BLaER1 treated with 17β-estradiol and CSF1 and Interleukin-3, amounts not matched to agents 10 nM and 100 nM (cell line): ENCODE results near the gene MDH2.
"Not testable (repeated sequence)": the region's sequence is repeated elsewhere in the genome, so short reads cannot be mapped to it uniquely, and the experiment has no call there.

Source experiments
- H3K27ac ChIP-seq, 11 experiments: shearing (Covaris generic); formaldehyde crosslinking; 2 replicates each; pipeline ENCODE4 v1.8.1; 2022
- H3K27me3 ChIP-seq, 11 experiments: shearing (Covaris generic); formaldehyde crosslinking; 2 replicates each; pipeline ENCODE4 v1.8.1; 2022
- H3K36me3 ChIP-seq, 11 experiments: shearing (Covaris generic); formaldehyde crosslinking; 2 replicates each; pipeline ENCODE4 v1.8.1; 2022
- H3K4me1 ChIP-seq, 10 experiments: shearing (Covaris generic); formaldehyde crosslinking; 2 replicates each; pipeline ENCODE4 v1.8.1; 2022
- H3K4me2 ChIP-seq, 11 experiments: shearing (Covaris generic); formaldehyde crosslinking; 2 replicates each; pipeline ENCODE4 v1.8.1; 2022
- H3K4me3 ChIP-seq, 10 experiments: shearing (Covaris generic); formaldehyde crosslinking; 2 replicates each; pipeline ENCODE4 v1.8.1; 2022
- H3K9ac ChIP-seq, 11 experiments: shearing (Covaris generic); formaldehyde crosslinking; 2 replicates each; pipeline ENCODE4 v1.8.1; 2022
- H3K9me3 ChIP-seq, 11 experiments: shearing (Covaris generic); formaldehyde crosslinking; replicated peaks in 1 of 11; 2 replicates each; pipeline ENCODE4 v1.8.1; 2022
- H4K20me1 ChIP-seq, 11 experiments: shearing (Covaris generic); formaldehyde crosslinking; 2 replicates each; pipeline ENCODE4 v1.8.1; 2022
- Cebpa-rat ChIP-seq, 11 experiments: shearing (Covaris generic); IDR thresholded peaks; 2 replicates each; pipeline ENCODE4 v1.8.1; 2022

Gene MDH2

GRCh38 chr7:76031964-76032363 is 15.9 kb upstream of the MDH2 start:
- Histone ChIP-seq H3K4me2 (no peak overlapping the region), H3K27me3 (no peaks in the 10 kb centered on the region), H3K4me3 (no peak overlapping the region), H3K27ac (no peak overlapping the region), H3K9ac (no peak overlapping the region), H4K20me1 (peaks cover 0 to 46% (median 15%) of the 10 kb centered on the region in 11 experiments; a peak in 11 of 22 replicates), H3K36me3 (peaks cover 20 to 61% (median 33%) of the 10 kb centered on the region in 11 experiments; a peak in 21 of 22 replicates), H3K9me3 (no peaks in the 10 kb centered on the region), H3K4me1 (peaks cover 0 to 12% (median 7%) of the 10 kb centered on the region in 10 experiments; a peak in 11 of 20 replicates)
- TF ChIP-seq Cebpa-rat (IDR thresholded peaks at IDR 0.05) = no peak

GRCh38 chr7:76037310-76037709 is 10.6 kb upstream of the MDH2 start:
- H4K20me1 ChIP-seq = peaks cover 0 to 68% (median 23%) of the 10 kb centered on the region in 11 experiments; a peak in 12 of 22 replicates
- H3K4me2 ChIP-seq = no peak overlapping the region
- H3K4me3 ChIP-seq = no peak overlapping the region
- H3K9me3 ChIP-seq = no peaks in the 10 kb centered on the region
- H3K27ac ChIP-seq = no peak overlapping the region
- H3K9ac ChIP-seq = no peak overlapping the region
- no peaks in the 10 kb centered on the region for H3K27me3 ChIP-seq
- peaks cover 0 to 4% (median 0%) of the 10 kb centered on the region in 10 experiments; a peak in 3 of 20 replicates for H3K4me1 ChIP-seq
- H3K36me3 ChIP-seq = peaks cover 9 to 52% (median 25%) of the 10 kb centered on the region in 11 experiments; a peak in 19 of 22 replicates
- TF ChIP-seq Cebpa-rat (IDR thresholded peaks at IDR 0.05) = no peak

- H3K27ac ChIP-seq = no peak overlapping the region
- no peaks in the 10 kb centered on the region for H3K27me3 ChIP-seq
- H3K4me3 ChIP-seq = no peak overlapping the region
Measured at GRCh38 chr7:76040126-76040525, 7.8 kb upstream of the MDH2 start.

GRCh38 chr7:76044375-76044865 is 3.5 kb upstream of the MDH2 start:
- no peaks in the 10 kb centered on the region for H3K27me3 ChIP-seq
- H3K27ac ChIP-seq = no peak overlapping the region
- TF ChIP-seq Cebpa-rat (IDR thresholded peaks at IDR 0.05) = no peak
- peak overlapping the region in 4 of 11 experiments; percentile 5 to 93 (median 84); a peak in 2 of 22 replicates for H3K4me2 ChIP-seq
- no peaks in the 10 kb centered on the region for H3K9me3 ChIP-seq
- peaks cover 0 to 62% (median 44%) of the 10 kb centered on the region in 11 experiments; a peak in 14 of 22 replicates for H4K20me1 ChIP-seq
- 0 out of 22 replicates have a peak overlapping the region, but pooled peaks of 1 of the 11 experiments have one; percentile 7 for H3K9ac ChIP-seq
- no peak overlapping the region for H3K4me3 ChIP-seq
- H3K36me3 ChIP-seq = peaks cover 13 to 44% (median 24%) of the 10 kb centered on the region in 11 experiments
- H3K4me1 ChIP-seq = peaks cover 20 to 57% (median 35%) of the 10 kb centered on the region in 10 experiments

More at GRCh38 chr7:76040126-76040525, 7.8 kb upstream of the MDH2 start:
- H3K4me1 ChIP-seq = peaks cover 0 to 31% (median 9%) of the 10 kb centered on the region in 10 experiments; a peak in 11 of 20 replicates
- no peak overlapping the region for H3K9ac ChIP-seq
- TF ChIP-seq Cebpa-rat (IDR thresholded peaks at IDR 0.05) = no peak
- H3K9me3 ChIP-seq = no peaks in the 10 kb centered on the region
- peaks cover 9 to 48% (median 26%) of the 10 kb centered on the region in 11 experiments; a peak in 19 of 22 replicates for H3K36me3 ChIP-seq
- peaks cover 0 to 70% (median 36%) of the 10 kb centered on the region in 11 experiments; a peak in 12 of 22 replicates for H4K20me1 ChIP-seq
- no peak overlapping the region for H3K4me2 ChIP-seq

GRCh38 chr7:76047305-76047810 is 548 bp upstream of the MDH2 start:
- H3K27me3 ChIP-seq = no peaks in the 10 kb centered on the region
- H3K9ac ChIP-seq = peak overlapping the region; percentile 92 to 99 (median 97)
- H3K9me3 ChIP-seq = no peaks in the 10 kb centered on the region
- peak overlapping the region; percentile 88 to 98 (median 95) for H3K27ac ChIP-seq
- H3K4me1 ChIP-seq = peaks cover 23 to 70% (median 36%) of the 10 kb centered on the region in 10 experiments
- peak overlapping the region; percentile 72 to 93 (median 86) for H3K4me2 ChIP-seq
- H3K36me3 ChIP-seq = peaks cover 15 to 50% (median 38%) of the 10 kb centered on the region in 11 experiments; a peak in 21 of 22 replicates
- no peak for TF ChIP-seq Cebpa-rat (IDR thresholded peaks at IDR 0.05)
- peak overlapping the region; percentile 89 to 100 (median 94) for H3K4me3 ChIP-seq
- peaks cover 15 to 63% (median 45%) of the 10 kb centered on the region in 11 experiments; a peak in 20 of 22 replicates for H4K20me1 ChIP-seq

- Histone ChIP-seq H3K4me1 (peaks cover 23 to 74% (median 43%) of the 10 kb centered on the region in 10 experiments), H3K9ac (peak overlapping the region; percentile 92 to 99 (median 97)), H3K9me3 (no peaks in the 10 kb centered on the region), H3K27ac (peak overlapping the region; percentile 88 to 98 (median 95)), H3K27me3 (no peaks in the 10 kb centered on the region), H3K4me3 (peak overlapping the region; percentile 89 to 100 (median 94)), H4K20me1 (peaks cover 28 to 64% (median 51%) of the 10 kb centered on the region in 11 experiments; a peak in 21 of 22 replicates), H3K36me3 (peaks cover 27 to 59% (median 51%) of the 10 kb centered on the region in 11 experiments), H3K4me2 (peak overlapping the region; percentile 72 to 98 (median 89))
- TF ChIP-seq Cebpa-rat (IDR thresholded peaks at IDR 0.05) = no peak
Measured at GRCh38 chr7:76048668-76048988, 722 bp downstream of the MDH2 start.

GRCh38 chr7:76049295-76049694 is 1.4 kb downstream of the MDH2 start:
- H3K4me2 ChIP-seq = peak overlapping the region; percentile 72 to 98 (median 89)
- no peaks in the 10 kb centered on the region for H3K27me3 ChIP-seq
- peaks cover 35 to 64% (median 53%) of the 10 kb centered on the region in 11 experiments; a peak in 21 of 22 replicates for H4K20me1 ChIP-seq
- H3K9ac ChIP-seq = peak overlapping the region in 5 of 11 experiments; percentile 92 to 99 (median 94); a peak in 12 of 22 replicates
- peak overlapping the region in 5 of 11 experiments; percentile 91 to 98 (median 96); a peak in 6 of 22 replicates for H3K27ac ChIP-seq
- TF ChIP-seq Cebpa-rat (IDR thresholded peaks at IDR 0.05) = no peak
- no peaks in the 10 kb centered on the region for H3K9me3 ChIP-seq
- peaks cover 28 to 74% (median 48%) of the 10 kb centered on the region in 10 experiments for H3K4me1 ChIP-seq
- H3K36me3 ChIP-seq = peaks cover 34 to 64% (median 55%) of the 10 kb centered on the region in 11 experiments
- H3K4me3 ChIP-seq = peak overlapping the region; percentile 89 to 100 (median 94); a peak in 19 of 20 replicates

GRCh38 chr7:76050545-76050944 is 2.6 kb downstream of the MDH2 start:
- Histone ChIP-seq H3K27ac (no peak overlapping the region), H3K27me3 (no peaks in the 10 kb centered on the region), H3K9me3 (no peaks in the 10 kb centered on the region), H3K36me3 (peaks cover 46 to 69% (median 63%) of the 10 kb centered on the region in 11 experiments), H3K4me3 (no peak overlapping the region), H3K9ac (no peak overlapping the region), H3K4me2 (peak overlapping the region in 5 of 11 experiments; percentile 76 to 98 (median 89); a peak in 5 of 22 replicates), H3K4me1 (peaks cover 28 to 67% (median 43%) of the 10 kb centered on the region in 10 experiments), H4K20me1 (peaks cover 47 to 68% (median 60%) of the 10 kb centered on the region in 11 experiments; a peak in 21 of 22 replicates)
- no peak for TF ChIP-seq Cebpa-rat (IDR thresholded peaks at IDR 0.05)

- Histone ChIP-seq H3K27ac (no peak overlapping the region), H4K20me1 (peaks cover 48 to 81% (median 73%) of the 10 kb centered on the region in 11 experiments; a peak in 21 of 22 replicates), H3K4me2 (no peak overlapping the region), H3K4me1 (peaks cover 16 to 54% (median 32%) of the 10 kb centered on the region in 10 experiments), H3K36me3 (peaks cover 59 to 79% (median 75%) of the 10 kb centered on the region in 11 experiments), H3K9ac (no peak overlapping the region), H3K4me3 (no peak overlapping the region), H3K27me3 (no peaks in the 10 kb centered on the region), H3K9me3 (no peaks in the 10 kb centered on the region)
- TF ChIP-seq Cebpa-rat (IDR thresholded peaks at IDR 0.05) = no peak
Measured at GRCh38 chr7:76051840-76052239, 3.9 kb downstream of the MDH2 start.

- not testable (repeated sequence) for H3K27ac ChIP-seq, H3K9me3 ChIP-seq, H3K4me3 ChIP-seq, H3K27me3 ChIP-seq
- Histone ChIP-seq H3K4me2 (peak overlapping the region in 3 of 11 experiments; percentile 2 to 51 (median 44); a peak in 2 of 22 replicates), H3K9ac (0 out of 22 replicates have a peak overlapping the region, but pooled peaks of 1 of the 11 experiments have one; percentile 24), H3K36me3 (peaks cover 68 to 87% (median 84%) of the 10 kb centered on the region in 11 experiments), H4K20me1 (peaks cover 51 to 89% (median 81%) of the 10 kb centered on the region in 11 experiments; a peak in 21 of 22 replicates), H3K4me1 (peaks cover 13 to 52% (median 30%) of the 10 kb centered on the region in 10 experiments)
Measured at GRCh38 chr7:76052681-76053080, 4.8 kb downstream of the MDH2 start.
